ENCODE results near the gene MGMT.
"Not testable (repeated sequence)": the region's sequence is repeated elsewhere in the genome, so short reads cannot be mapped to it uniquely, and the experiment has no call there.

Gene MGMT

DNA sequence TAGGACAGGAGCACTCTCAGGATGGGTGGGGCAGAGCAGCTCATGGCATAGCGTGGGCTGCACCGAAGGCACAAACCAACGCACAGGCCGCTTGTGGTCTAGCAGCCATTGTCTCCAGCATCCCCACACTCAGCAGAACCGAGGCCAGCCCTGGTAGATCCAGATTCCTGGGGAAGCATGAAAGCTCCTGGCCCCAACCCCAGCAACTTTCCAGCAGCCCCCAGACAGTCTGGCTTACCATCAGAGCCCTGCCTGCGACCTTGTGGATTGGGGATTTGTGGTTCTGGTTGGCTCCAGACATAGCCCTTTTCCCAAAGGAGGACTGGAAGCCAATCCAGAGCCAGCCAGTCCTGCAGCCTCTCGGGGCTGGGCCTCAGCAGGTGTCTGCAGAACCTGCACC lies 33.8 kb upstream of the MGMT start:
- TF ChIP-seq, protein P1, sequence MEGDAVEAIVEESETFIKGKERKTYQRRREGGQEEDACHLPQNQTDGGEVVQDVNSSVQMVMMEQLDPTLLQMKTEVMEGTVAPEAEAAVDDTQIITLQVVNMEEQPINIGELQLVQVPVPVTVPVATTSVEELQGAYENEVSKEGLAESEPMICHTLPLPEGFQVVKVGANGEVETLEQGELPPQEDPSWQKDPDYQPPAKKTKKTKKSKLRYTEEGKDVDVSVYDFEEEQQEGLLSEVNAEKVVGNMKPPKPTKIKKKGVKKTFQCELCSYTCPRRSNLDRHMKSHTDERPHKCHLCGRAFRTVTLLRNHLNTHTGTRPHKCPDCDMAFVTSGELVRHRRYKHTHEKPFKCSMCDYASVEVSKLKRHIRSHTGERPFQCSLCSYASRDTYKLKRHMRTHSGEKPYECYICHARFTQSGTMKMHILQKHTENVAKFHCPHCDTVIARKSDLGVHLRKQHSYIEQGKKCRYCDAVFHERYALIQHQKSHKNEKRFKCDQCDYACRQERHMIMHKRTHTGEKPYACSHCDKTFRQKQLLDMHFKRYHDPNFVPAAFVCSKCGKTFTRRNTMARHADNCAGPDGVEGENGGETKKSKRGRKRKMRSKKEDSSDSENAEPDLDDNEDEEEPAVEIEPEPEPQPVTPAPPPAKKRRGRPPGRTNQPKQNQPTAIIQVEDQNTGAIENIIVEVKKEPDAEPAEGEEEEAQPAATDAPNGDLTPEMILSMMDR (IDR thresholded peaks at IDR 0.05) = no peak
- TF ChIP-seq ZFX (IDR thresholded peaks at IDR 0.05; ENCODE audit: borderline replicate concordance) = no peak
- H3K27ac ChIP-seq = no peak overlapping the region

DNA sequence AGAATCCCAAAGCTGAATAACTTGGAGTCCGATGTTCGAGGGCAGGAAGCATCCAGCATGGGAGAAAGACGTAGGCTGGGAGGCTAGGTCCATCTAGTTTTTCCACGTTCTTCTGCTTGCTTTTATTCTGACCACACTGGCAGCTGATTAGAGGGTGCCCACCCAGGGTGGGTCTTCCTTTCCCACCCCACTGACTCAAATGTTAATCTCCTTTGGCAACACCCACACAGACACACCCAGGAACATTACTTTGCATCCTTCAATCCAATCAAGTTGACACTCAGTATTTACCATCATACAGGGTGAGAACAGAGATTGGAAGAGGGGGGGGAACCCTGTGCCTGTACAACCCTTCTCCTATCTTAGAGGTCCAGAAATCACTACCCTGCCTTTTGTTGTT lies 31.3 kb upstream of the MGMT start:
- H3K27ac ChIP-seq = not testable (repeated sequence)

DNA sequence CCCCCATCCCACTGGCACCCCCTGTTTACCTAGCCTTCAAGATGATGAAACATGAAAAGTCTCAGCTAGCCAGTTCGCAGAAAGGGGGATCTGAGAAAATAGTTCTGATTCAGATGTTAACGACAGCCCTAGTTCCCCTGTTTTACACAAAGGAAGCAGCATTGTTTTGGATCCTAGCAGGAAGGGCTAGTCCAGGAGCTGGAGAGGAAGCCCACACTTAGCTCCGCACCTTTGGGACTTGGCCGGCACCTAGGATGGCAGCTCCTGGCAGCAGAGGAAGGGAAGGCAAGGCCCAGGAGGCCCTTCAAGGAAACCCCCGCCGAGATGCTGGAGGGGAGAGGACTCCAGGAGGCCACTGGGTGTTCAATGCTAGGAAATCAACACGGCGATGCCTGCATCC lies 29.0 kb upstream of the MGMT start:
- TF ChIP-seq, protein P1 (IDR thresholded peaks at IDR 0.05) = no peak
- TF ChIP-seq ZFX (IDR thresholded peaks at IDR 0.05; ENCODE audit: borderline replicate concordance) = no peak
- no peak overlapping the region for H3K27ac ChIP-seq

DNA sequence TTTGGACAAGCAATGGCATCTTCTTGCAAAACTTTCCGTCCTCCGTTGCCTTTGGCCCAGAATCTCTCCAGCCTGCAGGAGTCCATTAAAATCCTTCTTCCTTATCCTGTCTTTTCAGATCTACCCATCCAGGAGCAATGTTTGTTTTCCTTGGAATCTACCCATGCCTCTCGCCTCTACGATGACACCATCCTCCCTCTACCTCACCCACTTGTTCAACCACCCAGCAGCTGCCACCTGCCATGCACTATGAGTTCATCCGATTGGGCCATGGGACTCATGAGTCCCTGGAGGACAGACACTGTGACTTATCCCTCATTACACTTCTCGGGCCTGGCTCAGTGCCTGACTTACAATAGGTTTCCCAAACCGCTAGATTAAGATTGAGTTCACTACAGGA lies 26.8 kb upstream of the MGMT start:
- TF ChIP-seq, protein P1 (IDR thresholded peaks at IDR 0.05) = no peak
- no peak for TF ChIP-seq ZFX (IDR thresholded peaks at IDR 0.05; ENCODE audit: borderline replicate concordance)
- no peak overlapping the region for H3K27ac ChIP-seq

DNA sequence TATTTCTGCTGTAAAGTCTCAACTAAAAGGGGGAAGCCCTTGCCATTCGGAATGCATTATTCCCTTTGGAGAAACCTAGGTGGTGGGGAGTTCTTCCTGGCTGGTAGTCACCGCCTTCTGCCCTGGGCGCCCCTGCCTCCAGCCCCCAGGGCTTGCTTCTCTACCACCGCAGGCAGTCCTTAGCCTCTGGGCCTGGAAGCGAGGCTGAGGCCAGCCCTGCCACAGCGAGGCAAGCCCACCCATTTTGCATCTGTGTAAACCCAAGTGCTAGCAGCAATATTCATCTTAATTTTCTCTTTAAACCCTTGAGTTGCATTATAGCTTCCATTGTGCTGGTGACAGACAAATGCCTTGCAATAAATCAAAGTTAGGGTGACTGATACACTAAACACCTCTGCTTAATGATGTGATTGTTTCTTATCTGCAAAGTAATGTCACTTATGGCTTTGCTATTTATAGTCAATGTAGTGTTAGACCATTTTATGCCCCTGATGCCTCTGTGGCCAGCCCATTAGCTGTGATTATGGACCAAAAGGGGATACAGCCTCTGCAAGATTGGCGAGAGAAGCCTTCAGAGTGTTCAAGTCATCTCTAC lies 26.2 kb upstream of the MGMT start:
- TF ChIP-seq, protein P1 (IDR thresholded peaks at IDR 0.05) = no peak
- no peak for TF ChIP-seq ZFX (IDR thresholded peaks at IDR 0.05; ENCODE audit: borderline replicate concordance)
- no peak overlapping the region for H3K27ac ChIP-seq

DNA sequence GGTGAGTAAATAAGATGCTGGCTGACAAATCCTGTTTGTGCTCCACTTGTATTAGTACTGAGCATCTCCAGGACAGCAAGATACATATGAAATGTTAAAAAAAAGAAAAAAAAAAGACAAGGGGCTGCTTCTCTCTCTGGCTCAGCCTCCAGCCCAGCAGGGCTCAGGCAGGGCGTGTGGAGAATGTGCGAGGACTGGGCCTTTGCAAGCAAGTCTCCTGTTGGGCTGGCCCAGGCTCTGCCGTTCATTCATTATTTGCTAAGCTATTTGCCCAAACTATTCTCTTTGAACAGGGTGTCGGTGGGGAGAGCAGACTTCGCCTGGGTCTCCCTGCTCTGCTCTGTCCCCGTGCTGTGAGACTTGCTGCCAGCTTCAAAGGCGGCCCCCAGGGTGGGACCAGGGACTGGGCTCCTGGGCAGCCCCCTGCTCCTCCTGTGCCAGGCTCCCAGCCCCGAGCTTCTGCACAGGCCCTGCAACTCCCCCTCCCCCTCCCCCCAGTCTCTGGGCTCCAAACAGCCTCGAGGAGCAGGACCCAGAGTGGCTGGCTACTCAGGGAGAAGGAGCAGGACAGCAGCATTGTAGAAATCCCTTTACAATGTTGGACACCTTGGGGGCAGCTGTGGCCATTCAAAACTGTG lies 25.6 kb upstream of the MGMT start:
- H3K27ac ChIP-seq = no peak overlapping the region
- TF ChIP-seq, protein P1 (IDR thresholded peaks at IDR 0.05) = no peak
- TF ChIP-seq ZFX (IDR thresholded peaks at IDR 0.05; ENCODE audit: borderline replicate concordance) = no peak

DNA sequence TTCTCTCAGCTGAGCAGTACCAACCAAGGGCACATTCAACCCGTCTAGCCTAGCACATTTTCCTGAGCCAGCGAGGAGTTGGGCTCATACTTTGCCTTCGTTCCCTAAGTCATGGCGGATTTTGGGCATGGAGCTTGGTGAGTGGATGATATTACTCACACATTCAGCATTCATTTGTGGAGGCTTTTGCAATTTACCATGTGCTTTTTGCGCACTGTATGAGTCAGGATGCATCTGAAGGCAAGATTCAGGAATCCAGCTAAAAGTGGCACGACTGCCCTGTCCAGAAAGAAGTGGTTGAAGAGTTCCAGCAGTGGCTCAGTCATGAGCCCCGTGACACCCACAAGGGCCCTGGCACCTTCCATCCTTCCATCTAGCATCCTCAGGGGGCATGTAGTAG lies 24.2 kb upstream of the MGMT start:
- H3K27ac ChIP-seq = no peak overlapping the region
- TF ChIP-seq, protein P1 (IDR thresholded peaks at IDR 0.05) = no peak
- TF ChIP-seq ZFX (IDR thresholded peaks at IDR 0.05; ENCODE audit: borderline replicate concordance) = no peak

DNA sequence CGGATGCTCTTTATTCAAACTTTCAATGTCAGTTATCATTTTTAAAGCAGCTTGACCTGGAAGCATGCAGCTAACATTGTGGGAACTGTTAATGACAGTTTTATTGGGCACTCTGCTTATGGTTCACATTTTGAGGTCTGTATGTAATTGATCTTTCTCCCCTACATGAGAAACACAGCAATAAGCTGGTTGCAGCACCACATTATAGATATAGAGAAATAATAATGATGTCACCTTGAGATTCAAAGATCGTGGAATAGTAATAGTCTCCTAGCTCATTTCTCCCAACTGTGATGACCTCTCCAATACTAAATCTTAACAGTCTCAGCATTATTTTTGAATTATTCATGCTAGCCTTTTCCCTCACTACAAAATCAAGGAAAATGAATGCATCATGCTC lies 22.7 kb upstream of the MGMT start:
- no peak overlapping the region for H3K27ac ChIP-seq
- TF ChIP-seq, protein P1 (IDR thresholded peaks at IDR 0.05) = no peak
- TF ChIP-seq ZFX (IDR thresholded peaks at IDR 0.05; ENCODE audit: borderline replicate concordance) = no peak

Measured in 22Rv1 (cell line).